ENCODE data around the gene CYBA.
"Not testable (repeated sequence)": the region's sequence is repeated elsewhere in the genome, so short reads cannot be mapped to it uniquely, and the experiment has no call there.

The CYBA gene

DNA sequence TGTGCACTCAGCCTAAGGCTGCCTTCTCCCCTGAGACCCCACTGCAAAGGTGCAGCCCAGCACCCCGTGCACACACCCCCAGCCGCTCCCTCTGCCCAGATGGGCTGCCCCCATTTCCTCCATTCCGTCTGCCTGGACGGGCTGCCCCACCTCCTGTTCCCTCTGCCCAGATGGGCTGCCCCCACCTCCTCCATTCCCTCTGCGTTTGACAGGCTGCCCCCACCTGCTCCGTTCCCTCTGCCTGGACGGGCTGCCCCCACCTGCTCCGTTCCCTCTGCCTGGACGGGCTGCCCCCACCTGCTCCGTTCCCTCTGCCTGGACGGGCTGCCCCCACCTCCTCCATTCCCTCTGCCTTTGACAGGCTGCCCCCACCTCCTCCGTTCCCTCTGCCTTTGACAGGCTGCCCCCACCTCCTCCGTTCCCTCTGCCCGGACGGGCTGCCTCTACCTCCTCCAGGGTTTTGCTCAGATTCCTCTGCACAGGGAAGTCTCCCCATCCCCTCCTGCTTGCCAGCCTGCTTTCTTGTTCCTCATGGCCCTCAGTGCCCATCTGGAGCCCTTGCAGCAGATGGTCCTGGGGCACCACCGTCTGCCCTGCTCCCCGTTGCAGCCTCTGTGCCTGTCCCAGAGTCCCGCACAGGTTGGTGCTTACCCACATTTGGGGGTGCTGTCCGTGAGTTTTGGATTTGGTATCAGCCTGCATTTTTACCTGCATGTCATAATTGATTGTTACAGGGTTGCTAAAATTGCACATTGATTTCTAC, 35.9 kb downstream of the CYBA start:
- no peak for DNase-seq (ENCODE audit: low read depth in 1 of 2, low spot score in 1 of 2)

DNA sequence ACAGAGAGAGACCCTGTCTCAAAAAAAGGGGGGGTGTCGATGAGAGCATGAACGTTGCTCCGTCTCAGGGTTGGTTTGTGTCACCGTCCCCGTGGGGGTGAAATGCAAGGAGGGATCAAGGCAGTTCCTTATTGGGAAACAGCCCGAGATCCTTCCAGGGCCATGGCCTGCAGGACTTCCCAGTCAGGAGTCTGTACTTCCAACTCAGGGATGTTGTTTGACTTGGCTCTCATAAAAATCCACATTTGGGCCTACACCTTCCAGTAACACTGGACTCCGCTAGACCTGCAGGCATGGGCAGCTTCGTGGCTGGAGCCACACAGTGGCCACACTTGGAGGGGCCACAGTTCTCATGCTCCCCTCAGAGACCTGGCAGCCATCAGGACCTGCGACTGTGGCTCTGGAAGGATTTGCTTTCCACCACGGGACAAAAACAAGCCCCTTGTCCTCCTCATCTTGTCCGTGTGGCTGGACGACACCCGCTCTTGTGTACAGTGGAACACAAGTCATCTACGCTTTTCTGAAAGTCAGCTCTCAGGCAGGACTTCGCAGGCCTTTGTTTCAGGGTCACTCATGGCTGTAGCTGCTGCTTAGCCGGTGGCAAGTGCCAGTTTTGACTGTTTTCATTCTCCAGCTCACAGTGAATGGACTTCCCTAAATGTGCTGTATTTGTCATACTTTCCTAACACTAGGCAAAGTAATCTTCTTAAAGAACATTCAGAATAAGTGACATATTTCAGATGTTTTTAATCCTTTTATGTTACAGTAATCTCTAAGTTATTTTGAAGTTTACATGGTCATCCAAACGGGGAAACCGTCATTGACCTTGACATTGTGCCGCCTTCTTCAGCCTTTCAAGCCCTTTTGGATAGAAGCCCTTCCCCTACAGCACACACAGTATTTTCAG, 36.7 kb downstream of the CYBA start:
- no peak for DNase-seq (ENCODE audit: low read depth in 1 of 2, low spot score in 1 of 2)

DNA sequence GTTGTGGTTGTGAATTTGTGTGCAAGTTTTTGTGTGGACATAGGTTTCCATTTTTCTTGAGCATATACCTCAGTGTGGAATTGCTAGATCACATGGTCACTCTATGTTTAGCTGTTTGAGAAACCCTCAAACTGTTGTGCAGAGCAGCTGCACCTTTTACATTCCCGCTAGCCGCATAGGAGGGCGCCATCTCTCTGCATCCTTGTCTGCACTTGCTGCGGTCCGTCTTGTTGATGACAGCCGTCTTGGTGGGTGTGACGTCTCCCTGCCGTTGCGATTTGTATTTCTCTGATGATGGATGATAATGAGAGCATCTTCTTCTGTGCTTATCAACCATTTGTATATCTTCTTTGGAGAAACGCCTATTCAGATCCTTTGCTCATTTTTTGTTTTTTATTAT, 37.6 kb downstream of the CYBA start:
- no peak for DNase-seq (ENCODE audit: low read depth in 1 of 2, low spot score in 1 of 2)

DNA sequence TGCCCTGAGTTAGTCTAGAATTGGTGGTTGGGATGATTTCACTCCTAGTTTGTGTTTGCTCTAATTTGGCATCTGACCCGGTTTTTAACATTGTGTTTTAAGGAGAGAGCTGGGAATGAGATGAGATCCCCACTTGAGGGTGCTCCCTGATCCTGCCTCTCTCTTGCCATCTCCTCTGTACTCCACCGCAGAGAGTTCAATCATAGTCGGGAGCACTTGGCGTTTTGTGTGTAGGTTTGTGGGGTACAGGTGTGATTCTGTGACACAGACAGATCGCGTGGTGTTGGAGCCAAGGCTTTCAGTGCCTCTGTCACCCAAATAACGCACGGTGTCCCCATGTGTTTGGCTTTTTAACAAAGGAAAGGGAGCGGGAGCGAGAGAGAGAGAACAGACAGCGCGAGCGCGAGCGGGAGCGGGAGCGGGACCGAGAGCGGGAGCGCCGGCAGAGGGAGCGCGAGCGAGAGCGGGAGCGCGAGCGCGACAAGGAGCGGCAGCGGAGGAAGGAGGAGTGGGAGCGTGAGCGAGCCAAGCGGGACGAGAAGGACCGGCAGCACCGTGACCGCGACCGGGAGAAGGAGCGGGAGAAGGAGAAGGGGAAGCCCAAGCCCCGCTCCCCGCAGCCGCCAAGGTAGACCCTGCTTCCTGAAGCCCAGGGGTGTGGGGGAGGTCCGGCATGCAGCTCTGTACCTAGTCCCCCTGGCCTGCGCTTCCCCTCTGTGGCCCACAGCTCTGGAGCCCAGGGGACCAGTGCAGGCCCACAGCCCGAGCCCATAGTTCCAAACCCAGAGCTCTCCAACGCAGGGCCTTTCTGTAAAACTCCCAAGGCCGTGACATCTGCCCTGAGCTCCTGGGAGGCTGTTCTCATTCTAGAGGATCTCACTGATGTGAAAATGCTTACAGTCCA, 39.7 kb downstream of the CYBA start:
- DNase-seq (ENCODE audit: low read depth in 1 of 2, low spot score in 1 of 2), result no peak

DNA sequence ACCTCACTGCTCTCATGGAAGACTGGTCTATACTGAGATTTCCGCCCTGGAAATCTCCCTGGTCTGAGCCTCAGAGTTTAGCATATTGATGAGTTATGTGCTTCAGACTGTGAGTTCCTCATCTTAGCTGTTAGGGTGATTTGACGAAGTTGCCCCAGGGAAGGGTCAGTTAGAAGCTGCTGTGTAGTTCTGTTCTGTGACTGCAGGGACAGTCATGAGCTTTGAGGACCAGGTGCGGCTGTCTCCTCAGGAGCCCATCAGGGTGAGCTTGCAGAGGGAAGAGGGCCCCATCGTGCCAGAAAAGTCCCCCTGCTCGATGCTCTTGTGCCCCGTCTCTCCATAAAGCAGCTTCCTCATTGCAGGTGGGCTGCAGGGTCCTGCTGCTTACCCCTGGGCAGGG, 40.8 kb downstream of the CYBA start:
- DNase-seq (ENCODE audit: low read depth in 1 of 2, low spot score in 1 of 2), result no peak

DNA sequence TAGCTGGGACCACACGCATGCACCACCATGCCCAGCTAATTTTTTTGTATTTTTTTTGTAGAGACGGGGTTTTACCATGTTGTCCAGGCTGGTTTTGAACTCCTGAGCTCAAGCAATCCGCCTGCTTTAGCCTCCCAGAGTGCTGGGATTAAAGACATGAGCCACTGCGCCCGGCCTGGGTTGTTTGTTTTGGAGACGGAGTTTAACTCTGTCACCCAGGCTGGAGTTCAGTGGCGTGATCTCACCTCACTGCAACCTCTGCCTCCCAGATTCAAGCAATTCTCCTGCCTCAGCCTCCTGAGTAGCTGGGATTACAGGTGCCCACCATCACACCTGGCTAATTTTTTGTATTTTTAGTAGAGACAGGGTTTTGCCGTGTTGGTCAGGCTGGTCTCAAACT, 41.4 kb downstream of the CYBA start:
- not testable (repeated sequence) for DNase-seq (ENCODE audit: low read depth in 1 of 2, low spot score in 1 of 2)

GRCh38 chr16:88608076-88608475, 42.8 kb downstream of the CYBA start:
- DNase-seq (ENCODE audit: low read depth in 1 of 2, low spot score in 1 of 2), result no peak

GRCh38 chr16:88606148-88606757, 44.6 kb downstream of the CYBA start:
- DNase-seq (ENCODE audit: low read depth in 1 of 2, low spot score in 1 of 2), result no peak

DNA sequence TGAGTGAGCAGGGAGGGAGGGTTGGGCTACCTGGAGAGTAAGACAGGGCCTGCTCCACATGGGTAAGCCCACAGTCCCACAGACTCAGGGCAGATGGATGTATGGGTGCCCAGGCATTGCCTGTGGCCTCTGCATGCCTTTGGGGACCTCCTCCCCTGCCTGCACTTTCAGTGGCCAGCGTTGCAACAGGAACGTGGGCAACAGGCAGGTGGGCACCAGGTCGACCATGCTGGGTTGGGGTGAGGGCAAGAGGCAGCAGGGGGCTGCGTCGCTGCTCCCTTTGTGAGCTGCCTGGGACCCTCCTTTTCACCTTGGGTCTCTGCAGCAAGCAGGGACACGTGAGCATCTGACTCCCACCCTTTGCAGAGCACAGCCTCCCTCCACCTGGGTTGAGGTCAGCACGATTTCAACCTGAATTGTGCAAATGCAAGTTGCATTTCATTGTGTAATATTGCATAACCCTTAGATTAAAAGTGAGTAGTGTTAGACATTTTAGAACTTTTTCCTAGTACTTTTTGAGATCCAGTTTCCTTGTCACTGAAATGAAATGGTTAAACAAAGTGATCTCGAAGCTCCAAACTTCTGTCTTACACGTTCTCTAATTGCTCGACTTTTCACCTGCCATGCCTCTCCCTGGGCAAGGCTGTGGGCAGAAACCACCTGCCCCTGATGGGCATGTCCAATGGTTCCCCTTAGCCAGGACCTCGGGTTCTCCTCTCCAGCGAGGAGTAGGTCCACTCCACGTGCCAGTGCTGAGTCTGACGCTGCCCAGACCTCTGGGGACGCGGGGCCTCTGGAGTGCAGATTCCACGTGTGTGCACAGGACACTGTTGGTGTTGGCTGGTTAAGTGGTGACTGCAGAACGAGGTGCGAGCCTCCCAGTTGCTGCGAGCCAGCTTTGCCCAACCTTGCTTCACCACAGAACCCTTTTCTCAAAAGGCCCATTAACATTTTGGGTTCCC, 45.4 kb downstream of the CYBA start:
- DNase-seq (ENCODE audit: low read depth in 1 of 2, low spot score in 1 of 2), result no peak

- no peak for DNase-seq (ENCODE audit: low read depth in 1 of 2, low spot score in 1 of 2)
Observed at GRCh38 chr16:88602091-88602490, 48.8 kb downstream of the CYBA start.

DNA sequence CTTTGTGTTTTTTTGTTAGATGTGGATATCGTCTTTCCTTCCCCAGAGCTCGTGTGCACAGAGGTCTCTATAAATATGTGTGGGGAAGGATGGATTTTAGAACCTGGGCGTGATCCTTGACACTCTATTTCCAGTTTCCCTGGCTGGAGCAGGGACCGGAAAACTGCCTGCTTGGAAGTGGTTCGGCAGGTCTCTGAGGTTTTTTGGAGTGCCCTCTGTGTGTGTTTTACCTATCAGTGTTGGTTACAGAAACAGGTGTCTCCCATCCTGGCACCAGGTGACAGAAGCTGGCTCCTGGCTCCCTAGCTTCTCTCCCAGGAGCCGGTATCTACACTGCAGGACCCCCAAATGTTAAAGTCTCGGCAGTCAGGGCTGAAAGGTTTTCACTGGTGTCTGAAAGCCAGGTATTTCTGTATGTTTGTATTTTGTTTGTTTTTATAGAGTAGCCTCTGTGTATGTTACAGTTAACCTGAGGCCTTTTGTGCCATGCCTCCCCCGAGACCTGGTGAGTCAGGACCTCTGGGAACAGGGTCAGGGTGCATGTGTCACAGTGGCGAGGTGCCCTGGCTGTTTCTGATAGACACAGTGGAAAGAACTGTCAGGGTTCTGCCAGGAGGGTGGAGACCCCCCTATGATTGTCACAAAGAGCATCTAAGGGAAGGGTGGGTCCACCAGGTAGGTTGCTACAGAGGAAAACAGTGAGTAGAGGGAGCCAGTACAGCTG, 49.4 kb downstream of the CYBA start:
- no peak for DNase-seq (ENCODE audit: low read depth in 1 of 2, low spot score in 1 of 2)

DNA sequence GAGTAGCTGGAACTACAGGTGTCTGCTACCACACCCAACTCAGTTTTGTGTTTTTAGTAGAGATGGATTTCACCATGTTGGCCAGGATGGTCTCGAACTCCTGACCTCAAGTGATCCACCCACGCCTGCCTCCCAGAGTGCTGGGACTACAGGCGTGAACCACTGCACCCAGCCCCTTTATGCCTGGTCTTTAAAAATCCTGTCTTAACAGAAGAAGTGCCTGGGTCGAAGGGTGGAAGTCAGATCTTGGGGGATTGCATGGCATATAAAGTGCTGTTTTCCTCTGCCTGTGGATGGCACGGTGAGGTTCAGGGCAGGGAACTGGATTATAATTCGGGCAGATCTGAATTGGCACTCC, 50.3 kb downstream of the CYBA start:
- no peak for DNase-seq (ENCODE audit: low read depth in 1 of 2, low spot score in 1 of 2)

- no peak for DNase-seq (ENCODE audit: low read depth in 1 of 2, low spot score in 1 of 2)
Observed at GRCh38 chr16:88599825-88600538, 50.9 kb downstream of the CYBA start.

DNA sequence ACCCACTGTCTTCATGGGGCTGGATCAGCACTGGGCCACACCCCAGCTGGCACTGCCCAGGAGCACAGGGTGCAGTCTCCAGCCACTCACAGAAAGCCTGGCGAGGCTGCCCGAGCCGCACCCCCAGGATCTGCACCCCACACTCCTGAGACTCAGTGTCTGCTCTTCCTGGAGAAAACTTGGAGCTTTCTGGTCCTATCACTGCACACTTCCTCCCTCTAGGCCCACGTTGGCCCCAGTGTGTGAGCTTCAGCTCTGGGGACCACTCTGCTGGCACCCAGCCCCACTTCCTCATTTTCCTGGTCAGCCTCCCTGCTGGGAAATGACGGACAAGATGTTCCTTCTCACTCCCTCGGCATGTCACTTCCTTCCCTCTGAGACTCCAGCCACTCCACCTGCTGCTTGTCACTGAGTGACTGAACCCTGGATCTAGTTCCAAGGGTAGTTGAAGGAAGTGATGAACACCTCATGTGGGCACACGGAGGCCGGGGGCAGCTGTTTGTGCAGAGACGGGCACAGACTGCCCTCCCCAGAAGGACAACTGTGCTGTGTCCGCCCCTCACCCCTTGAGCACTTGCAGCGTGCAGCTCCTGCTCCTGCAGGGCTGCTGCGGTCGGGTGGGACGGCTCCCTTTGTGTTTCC, 51.6 kb downstream of the CYBA start:
- DNase-seq (ENCODE audit: low read depth in 1 of 2, low spot score in 1 of 2), result no peak

DNA sequence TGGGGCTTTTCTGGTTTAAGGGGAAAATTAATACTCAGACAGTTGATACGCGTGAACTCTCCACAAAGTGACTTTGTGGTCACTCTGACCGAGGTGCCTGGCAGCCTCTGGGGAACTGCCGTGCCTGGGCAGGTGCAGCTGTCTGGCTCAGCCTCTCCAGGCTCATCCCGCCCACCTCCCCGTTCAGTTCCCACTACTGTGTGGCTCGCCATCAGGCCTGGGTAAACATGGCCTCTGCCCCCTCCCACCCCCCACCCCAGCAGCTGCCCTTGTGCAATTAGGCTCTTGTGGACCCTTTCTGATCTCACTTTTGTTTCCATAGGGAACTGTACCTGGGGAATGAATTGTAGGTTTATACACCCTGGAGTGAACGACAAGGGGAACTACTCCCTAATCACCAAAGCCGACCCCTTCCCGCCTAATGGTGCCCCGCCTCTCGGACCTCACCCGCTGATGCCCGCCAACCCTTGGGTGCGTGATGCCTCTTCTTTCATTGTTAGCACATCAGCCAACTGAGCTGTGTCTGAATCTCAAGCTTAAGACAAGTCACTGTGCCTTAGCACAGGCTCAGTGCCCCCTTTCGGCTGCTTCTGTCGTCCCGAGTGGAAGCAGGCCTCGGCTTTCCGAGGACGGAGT, 52.9 kb downstream of the CYBA start:
- DNase-seq (ENCODE audit: low read depth in 1 of 2, low spot score in 1 of 2), result no peak

- DNase-seq (ENCODE audit: low read depth in 1 of 2, low spot score in 1 of 2), result no peak
Observed at GRCh38 chr16:88596483-88596882, 54.4 kb downstream of the CYBA start.

GRCh38 chr16:88595921-88596320, 54.9 kb downstream of the CYBA start:
- no peak for DNase-seq (ENCODE audit: low read depth in 1 of 2, low spot score in 1 of 2)

- DNase-seq (ENCODE audit: low read depth in 1 of 2, low spot score in 1 of 2), result no peak
Observed at GRCh38 chr16:88595101-88595500, 55.8 kb downstream of the CYBA start.

All from activated T-helper 1 cell treated with anti-CD3 and anti-CD28 coated beads, Interleukin-2, amount 50 U/mL, for 16 hours (primary cell).